H1 (cell line): Measurements from ENCODE around the gene SCGB1D4. TPM values are rescaled to one million over a fixed set of nuclear protein-coding genes. Genes with fewer than 3 reads are reported as not detected.

ENCODE experiments used
- POLR2A ChIP-seq, 2 experiments: IDR thresholded peaks; 1 replicate in 1 of 2; 2 replicates in 1 of 2; pipeline ENCODE4 v1.6.1; 2011; ENCODE audit warnings: low read depth in 2 of 2, low read length in 2 of 2, mild to moderate bottlenecking in 2 of 2; ENCODE audit errors: control extremely low read depth in 1 of 2
- TAF7 ChIP-seq: optimal IDR thresholded peaks from 2 replicates; pipeline ENCODE3; 2011; ENCODE audit warnings: low read depth, mild to moderate bottlenecking, inconsistent platforms, low read length, moderate library complexity, borderline replicate concordance
- polyA plus RNA-seq, 7 experiments: library from polyadenylated mRNA; depleted of rRNA in 3 of 7; stranded (reverse) in 5 of 7; unstranded in 2 of 7; fragments of >200 nt in 5 of 7; fragments of 200-250 nt in 2 of 7; gene quantifications; 1 replicate in 5 of 7; 2 replicates in 1 of 7; 4 replicates in 1 of 7; pipeline versions ENCODE4 v1.2.1 to v1.2.3, GENCODE V29; 2011 to 2013; ENCODE audit warnings: missing spikeins in 2 of 7, mixed read lengths in 2 of 7
- total RNA-seq: library from RNA; stranded (reverse); fragmentation: NEBNext Ultra II Directional; extraction: Animal tissue kit (Norgen Biotek cat#: 25700); gene quantifications from 2 replicates; pipeline ENCODE4 v1.2.1, GENCODE V29; 2021
- TF ChIP-seq, protein P1 (sequence below): fragments of 300-600 bp; sonication (generic); IDR thresholded peaks from 2 replicates; pipeline ENCODE4 v1.7.1; 2012; ENCODE audit warnings: low read length, moderate library complexity, mild to moderate bottlenecking, inconsistent platforms; ENCODE audit not compliant: insufficient replicate concordance

Gene SCGB1D4
- total and polyA plus RNA-seq, 2 of the 8 experiments (the other 6 are each of a cell fraction or from before 2014, with no cell fraction given), result not detected

GRCh38 chr11:62341588-62341987 is 42.7 kb upstream of the SCGB1D4 start (continued):
- TF ChIP-seq, protein P1, sequence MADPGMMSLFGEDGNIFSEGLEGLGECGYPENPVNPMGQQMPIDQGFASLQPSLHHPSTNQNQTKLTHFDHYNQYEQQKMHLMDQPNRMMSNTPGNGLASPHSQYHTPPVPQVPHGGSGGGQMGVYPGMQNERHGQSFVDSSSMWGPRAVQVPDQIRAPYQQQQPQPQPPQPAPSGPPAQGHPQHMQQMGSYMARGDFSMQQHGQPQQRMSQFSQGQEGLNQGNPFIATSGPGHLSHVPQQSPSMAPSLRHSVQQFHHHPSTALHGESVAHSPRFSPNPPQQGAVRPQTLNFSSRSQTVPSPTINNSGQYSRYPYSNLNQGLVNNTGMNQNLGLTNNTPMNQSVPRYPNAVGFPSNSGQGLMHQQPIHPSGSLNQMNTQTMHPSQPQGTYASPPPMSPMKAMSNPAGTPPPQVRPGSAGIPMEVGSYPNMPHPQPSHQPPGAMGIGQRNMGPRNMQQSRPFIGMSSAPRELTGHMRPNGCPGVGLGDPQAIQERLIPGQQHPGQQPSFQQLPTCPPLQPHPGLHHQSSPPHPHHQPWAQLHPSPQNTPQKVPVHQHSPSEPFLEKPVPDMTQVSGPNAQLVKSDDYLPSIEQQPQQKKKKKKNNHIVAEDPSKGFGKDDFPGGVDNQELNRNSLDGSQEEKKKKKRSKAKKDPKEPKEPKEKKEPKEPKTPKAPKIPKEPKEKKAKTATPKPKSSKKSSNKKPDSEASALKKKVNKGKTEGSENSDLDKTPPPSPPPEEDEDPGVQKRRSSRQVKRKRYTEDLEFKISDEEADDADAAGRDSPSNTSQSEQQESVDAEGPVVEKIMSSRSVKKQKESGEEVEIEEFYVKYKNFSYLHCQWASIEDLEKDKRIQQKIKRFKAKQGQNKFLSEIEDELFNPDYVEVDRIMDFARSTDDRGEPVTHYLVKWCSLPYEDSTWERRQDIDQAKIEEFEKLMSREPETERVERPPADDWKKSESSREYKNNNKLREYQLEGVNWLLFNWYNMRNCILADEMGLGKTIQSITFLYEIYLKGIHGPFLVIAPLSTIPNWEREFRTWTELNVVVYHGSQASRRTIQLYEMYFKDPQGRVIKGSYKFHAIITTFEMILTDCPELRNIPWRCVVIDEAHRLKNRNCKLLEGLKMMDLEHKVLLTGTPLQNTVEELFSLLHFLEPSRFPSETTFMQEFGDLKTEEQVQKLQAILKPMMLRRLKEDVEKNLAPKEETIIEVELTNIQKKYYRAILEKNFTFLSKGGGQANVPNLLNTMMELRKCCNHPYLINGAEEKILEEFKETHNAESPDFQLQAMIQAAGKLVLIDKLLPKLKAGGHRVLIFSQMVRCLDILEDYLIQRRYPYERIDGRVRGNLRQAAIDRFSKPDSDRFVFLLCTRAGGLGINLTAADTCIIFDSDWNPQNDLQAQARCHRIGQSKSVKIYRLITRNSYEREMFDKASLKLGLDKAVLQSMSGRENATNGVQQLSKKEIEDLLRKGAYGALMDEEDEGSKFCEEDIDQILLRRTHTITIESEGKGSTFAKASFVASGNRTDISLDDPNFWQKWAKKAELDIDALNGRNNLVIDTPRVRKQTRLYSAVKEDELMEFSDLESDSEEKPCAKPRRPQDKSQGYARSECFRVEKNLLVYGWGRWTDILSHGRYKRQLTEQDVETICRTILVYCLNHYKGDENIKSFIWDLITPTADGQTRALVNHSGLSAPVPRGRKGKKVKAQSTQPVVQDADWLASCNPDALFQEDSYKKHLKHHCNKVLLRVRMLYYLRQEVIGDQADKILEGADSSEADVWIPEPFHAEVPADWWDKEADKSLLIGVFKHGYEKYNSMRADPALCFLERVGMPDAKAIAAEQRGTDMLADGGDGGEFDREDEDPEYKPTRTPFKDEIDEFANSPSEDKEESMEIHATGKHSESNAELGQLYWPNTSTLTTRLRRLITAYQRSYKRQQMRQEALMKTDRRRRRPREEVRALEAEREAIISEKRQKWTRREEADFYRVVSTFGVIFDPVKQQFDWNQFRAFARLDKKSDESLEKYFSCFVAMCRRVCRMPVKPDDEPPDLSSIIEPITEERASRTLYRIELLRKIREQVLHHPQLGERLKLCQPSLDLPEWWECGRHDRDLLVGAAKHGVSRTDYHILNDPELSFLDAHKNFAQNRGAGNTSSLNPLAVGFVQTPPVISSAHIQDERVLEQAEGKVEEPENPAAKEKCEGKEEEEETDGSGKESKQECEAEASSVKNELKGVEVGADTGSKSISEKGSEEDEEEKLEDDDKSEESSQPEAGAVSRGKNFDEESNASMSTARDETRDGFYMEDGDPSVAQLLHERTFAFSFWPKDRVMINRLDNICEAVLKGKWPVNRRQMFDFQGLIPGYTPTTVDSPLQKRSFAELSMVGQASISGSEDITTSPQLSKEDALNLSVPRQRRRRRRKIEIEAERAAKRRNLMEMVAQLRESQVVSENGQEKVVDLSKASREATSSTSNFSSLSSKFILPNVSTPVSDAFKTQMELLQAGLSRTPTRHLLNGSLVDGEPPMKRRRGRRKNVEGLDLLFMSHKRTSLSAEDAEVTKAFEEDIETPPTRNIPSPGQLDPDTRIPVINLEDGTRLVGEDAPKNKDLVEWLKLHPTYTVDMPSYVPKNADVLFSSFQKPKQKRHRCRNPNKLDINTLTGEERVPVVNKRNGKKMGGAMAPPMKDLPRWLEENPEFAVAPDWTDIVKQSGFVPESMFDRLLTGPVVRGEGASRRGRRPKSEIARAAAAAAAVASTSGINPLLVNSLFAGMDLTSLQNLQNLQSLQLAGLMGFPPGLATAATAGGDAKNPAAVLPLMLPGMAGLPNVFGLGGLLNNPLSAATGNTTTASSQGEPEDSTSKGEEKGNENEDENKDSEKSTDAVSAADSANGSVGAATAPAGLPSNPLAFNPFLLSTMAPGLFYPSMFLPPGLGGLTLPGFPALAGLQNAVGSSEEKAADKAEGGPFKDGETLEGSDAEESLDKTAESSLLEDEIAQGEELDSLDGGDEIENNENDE, result no peak
- TF ChIP-seq POLR2A (IDR thresholded peaks at IDR 0.05; ENCODE audit: control extremely low read depth in 1 of 2, low read depth in 2 of 2, low read length in 2 of 2), result no peak
- no peak for TF ChIP-seq TAF7
